ENCODE results near the gene RAMACL. TPM values are rescaled to one million over a fixed set of nuclear protein-coding genes. Genes with fewer than 3 reads are reported as not detected.

Gene RAMACL
- polyA plus RNA-seq, 1 donor from 2014 or later = 1.9 TPM

- H3K79me2 ChIP-seq (replicated peaks; ENCODE audit: insufficient read depth, low read length) = no peaks in the 10 kb centered on the region
- no peak overlapping the region for H3K4me3 ChIP-seq (ENCODE audit: low read length)
- no peaks in the 10 kb centered on the region for H3F3A ChIP-seq (ENCODE audit: insufficient read depth, low read length, poor library complexity, severe bottlenecking)
- H4K20me1 ChIP-seq (ENCODE audit: insufficient read depth) = no peaks in the 10 kb centered on the region
- H3K36me3 ChIP-seq (ENCODE audit: insufficient read depth, low read length) = no peaks in the 10 kb centered on the region
- no peak overlapping the region for H3K9ac ChIP-seq (ENCODE audit: low read length)
- no peaks in the 10 kb centered on the region for H3K9me3 ChIP-seq (ENCODE audit: low read length)
- H3K27ac ChIP-seq (ENCODE audit: low read length) = no peak overlapping the region
- no peaks in the 10 kb centered on the region for H3K27me3 ChIP-seq (ENCODE audit: insufficient read depth, low read depth, low read length)
- TF ChIP-seq SMC3 (conservative IDR thresholded peaks at IDR 0.05; ENCODE audit: poor library complexity) (no peak), POLR2AphosphoS5 (IDR thresholded peaks at IDR 0.05) (no peak), EP300 (conservative IDR thresholded peaks at IDR 0.05; ENCODE audit: poor library complexity, severe bottlenecking) (no peak), EZH2 (IDR thresholded peaks at IDR 0.05; ENCODE audit: borderline replicate concordance, insufficient read depth, low read length, poor library complexity, severe bottlenecking) (no peak), CTCF (IDR thresholded peaks at IDR 0.05; ENCODE audit: poor library complexity, severe bottlenecking) (no peak)
- TF ChIP-seq, protein P1, sequence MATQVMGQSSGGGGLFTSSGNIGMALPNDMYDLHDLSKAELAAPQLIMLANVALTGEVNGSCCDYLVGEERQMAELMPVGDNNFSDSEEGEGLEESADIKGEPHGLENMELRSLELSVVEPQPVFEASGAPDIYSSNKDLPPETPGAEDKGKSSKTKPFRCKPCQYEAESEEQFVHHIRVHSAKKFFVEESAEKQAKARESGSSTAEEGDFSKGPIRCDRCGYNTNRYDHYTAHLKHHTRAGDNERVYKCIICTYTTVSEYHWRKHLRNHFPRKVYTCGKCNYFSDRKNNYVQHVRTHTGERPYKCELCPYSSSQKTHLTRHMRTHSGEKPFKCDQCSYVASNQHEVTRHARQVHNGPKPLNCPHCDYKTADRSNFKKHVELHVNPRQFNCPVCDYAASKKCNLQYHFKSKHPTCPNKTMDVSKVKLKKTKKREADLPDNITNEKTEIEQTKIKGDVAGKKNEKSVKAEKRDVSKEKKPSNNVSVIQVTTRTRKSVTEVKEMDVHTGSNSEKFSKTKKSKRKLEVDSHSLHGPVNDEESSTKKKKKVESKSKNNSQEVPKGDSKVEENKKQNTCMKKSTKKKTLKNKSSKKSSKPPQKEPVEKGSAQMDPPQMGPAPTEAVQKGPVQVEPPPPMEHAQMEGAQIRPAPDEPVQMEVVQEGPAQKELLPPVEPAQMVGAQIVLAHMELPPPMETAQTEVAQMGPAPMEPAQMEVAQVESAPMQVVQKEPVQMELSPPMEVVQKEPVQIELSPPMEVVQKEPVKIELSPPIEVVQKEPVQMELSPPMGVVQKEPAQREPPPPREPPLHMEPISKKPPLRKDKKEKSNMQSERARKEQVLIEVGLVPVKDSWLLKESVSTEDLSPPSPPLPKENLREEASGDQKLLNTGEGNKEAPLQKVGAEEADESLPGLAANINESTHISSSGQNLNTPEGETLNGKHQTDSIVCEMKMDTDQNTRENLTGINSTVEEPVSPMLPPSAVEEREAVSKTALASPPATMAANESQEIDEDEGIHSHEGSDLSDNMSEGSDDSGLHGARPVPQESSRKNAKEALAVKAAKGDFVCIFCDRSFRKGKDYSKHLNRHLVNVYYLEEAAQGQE (IDR thresholded peaks at IDR 0.05; ENCODE audit: borderline replicate concordance) = no peak
- no peak overlapping the region for H3K4me2 ChIP-seq (ENCODE audit: low read length)
- no peak overlapping the region for H2AFZ ChIP-seq (ENCODE audit: low read depth, low read length)
- no peaks in the 10 kb centered on the region for H3K9me2 ChIP-seq (ENCODE audit: insufficient read depth, low read length)
Measured at GRCh38 chr6:166584155-166584554, 2.3 kb downstream of the RAMACL start.

GRCh38 chr6:166583230-166583965 is 3.1 kb downstream of the RAMACL start:
- no peaks in the 10 kb centered on the region for H4K20me1 ChIP-seq (ENCODE audit: insufficient read depth)
- H3K9ac ChIP-seq (ENCODE audit: low read length) = no peak overlapping the region
- no peaks in the 10 kb centered on the region for H3K79me2 ChIP-seq (replicated peaks; ENCODE audit: insufficient read depth, low read length)
- no peak overlapping the region for H3K27ac ChIP-seq (ENCODE audit: low read length)
- H3K9me3 ChIP-seq (ENCODE audit: low read length) = no peaks in the 10 kb centered on the region
- H3K4me3 ChIP-seq (ENCODE audit: low read length) = no peak overlapping the region
- H3K4me2 ChIP-seq (ENCODE audit: low read length) = no peak overlapping the region
- no peaks in the 10 kb centered on the region for H3K36me3 ChIP-seq (ENCODE audit: insufficient read depth, low read length)
- no peaks in the 10 kb centered on the region for H3K27me3 ChIP-seq (ENCODE audit: insufficient read depth, low read depth, low read length)
- no peaks in the 10 kb centered on the region for H3K9me2 ChIP-seq (ENCODE audit: insufficient read depth, low read length)
- no peak for TF ChIP-seq SMC3 (conservative IDR thresholded peaks at IDR 0.05; ENCODE audit: poor library complexity)
- TF ChIP-seq EP300 (conservative IDR thresholded peaks at IDR 0.05; ENCODE audit: poor library complexity, severe bottlenecking) = no peak
- TF ChIP-seq, protein P1 (IDR thresholded peaks at IDR 0.05; ENCODE audit: borderline replicate concordance) = no peak
- TF ChIP-seq CTCF (IDR thresholded peaks at IDR 0.05; ENCODE audit: poor library complexity, severe bottlenecking) = no peak
- no peak for TF ChIP-seq EZH2 (IDR thresholded peaks at IDR 0.05; ENCODE audit: borderline replicate concordance, insufficient read depth, low read length, poor library complexity, severe bottlenecking)
- no peak for TF ChIP-seq POLR2AphosphoS5 (IDR thresholded peaks at IDR 0.05)
- no peak for TF ChIP-seq RAD21 (conservative IDR thresholded peaks at IDR 0.05)
- TF ChIP-seq MXI1 (conservative IDR thresholded peaks at IDR 0.05; ENCODE audit: poor library complexity, severe bottlenecking) = no peak
- no peak for TF ChIP-seq TAF1 (IDR thresholded peaks at IDR 0.05; ENCODE audit: low read depth)
- H2AFZ ChIP-seq (ENCODE audit: low read depth, low read length) = no peak overlapping the region
- no peaks in the 10 kb centered on the region for H3F3A ChIP-seq (ENCODE audit: insufficient read depth, low read length, poor library complexity, severe bottlenecking)
